Glomerular endothelial cell (primary cell): ENCODE data around the gene IL11RA. TPM values are rescaled to one million over a fixed set of nuclear protein-coding genes. Genes with fewer than 3 reads are reported as not detected.
"Not testable (repeated sequence)": the region's sequence is repeated elsewhere in the genome, so short reads cannot be mapped to it uniquely, and the experiment has no call there.

Experiments used
- DNase-seq: peaks from one replicate; pipeline ENCODE4 v3.0.0-alpha.2; 2011; ENCODE audit warnings: low read depth, low spot score; ENCODE audit errors: extremely low read depth
- total RNA-seq: library from RNA; depleted of rRNA; stranded (reverse); fragments of >200 nt; gene quantifications from 2 replicates; pipeline ENCODE4 v1.2.3, GENCODE V29; 2015

The IL11RA gene
- total RNA-seq, 1 donor from 2014 or later, result 9.3 TPM

DNA sequence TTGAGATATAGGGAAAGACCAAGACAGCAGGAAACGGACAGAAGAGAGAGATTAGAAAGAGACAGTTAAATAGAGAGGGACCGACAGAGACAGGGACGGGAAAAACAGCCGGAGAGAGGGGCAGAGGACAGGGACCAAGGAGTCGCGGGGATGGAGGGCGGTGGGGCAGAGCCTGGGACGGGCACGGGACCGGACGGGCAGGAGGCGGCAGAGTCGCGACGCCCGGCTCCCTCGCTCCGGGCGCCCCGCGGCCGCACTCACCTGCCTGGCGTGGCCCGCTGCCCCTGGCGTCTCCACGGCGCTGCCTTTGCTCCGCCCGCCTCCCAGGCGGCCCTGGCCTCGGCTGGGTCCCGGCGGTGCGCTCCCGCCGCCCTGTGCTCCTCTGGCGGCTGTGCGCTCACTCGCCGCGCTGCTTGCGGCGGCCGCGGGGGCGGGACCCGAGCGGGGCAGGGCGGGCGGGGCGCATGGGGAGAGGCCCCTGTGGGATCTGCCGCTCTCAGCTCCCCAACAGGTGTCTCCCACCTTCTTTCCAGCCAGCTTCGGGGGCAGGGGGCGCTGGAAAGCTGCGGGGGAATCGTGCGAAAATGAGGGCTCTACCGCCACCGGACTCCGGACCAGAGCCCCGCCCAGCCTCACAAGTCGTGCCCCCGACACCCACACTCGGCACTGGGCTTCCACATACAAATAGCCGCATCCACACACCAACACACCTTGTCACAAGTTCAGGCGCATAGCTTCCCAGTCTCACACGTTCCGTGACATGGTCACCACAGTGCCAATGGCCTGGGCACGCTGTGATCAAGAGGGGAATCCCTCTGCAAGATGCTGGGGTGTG lies 23.1 kb upstream of the IL11RA start, which contains the start of gene ARID3C:
ARID3C (minus strand) TSS at position 411 of the 835 bp plus-strand sequence. CDS start 1,052 bp downstream, outside the sequence.
- DNase-seq, result no peak

DNA sequence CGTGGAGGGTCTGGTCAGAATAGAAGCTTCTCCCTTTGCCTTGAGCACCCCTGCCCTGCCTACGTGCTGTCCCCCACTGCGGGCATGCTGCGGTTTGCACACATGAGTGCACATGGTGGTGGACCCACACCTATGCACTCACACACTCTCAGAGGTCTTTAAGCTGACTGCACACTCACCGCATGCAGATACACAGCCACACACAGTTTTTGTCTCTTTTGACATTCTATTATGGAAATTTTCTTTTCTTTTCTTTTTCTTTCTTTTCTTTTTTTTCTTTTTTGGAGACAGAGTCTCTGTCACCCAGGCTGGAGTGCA lies 22.5 kb upstream of the IL11RA start:
- no peak for DNase-seq

GRCh38 chr9:34630402-34631154 lies 21.4 kb upstream of the IL11RA start:
- DNase-seq, result no peak

GRCh38 chr9:34633166-34633565 lies 18.8 kb upstream of the IL11RA start:
- DNase-seq, result no peak

GRCh38 chr9:34633851-34634550 lies 18.0 kb upstream of the IL11RA start:
- DNase-seq, result no peak

GRCh38 chr9:34634551-34635248 lies 17.3 kb upstream of the IL11RA start:
- DNase-seq, result no peak

DNA sequence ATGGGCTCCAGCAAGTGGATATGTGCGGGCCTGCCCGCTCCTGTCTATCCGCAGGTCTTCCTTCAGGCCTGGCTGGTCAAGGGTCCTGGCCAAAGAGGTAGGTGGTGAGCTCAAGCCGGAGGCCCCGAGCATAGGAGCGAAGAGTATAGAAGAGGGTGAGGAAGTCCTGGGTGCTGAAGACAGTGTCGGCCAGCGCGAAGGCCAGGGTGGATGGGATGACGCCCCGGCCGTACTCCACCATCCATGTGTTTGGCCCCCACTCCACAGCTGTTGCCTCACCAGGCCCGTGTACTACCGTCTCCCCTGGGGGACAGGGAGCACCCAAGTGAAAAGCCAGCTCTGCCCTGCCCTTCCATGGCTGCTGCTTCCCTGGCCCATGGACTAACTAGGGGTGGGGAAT lies 16.4 kb upstream of the IL11RA start:
- no peak for DNase-seq

DNA sequence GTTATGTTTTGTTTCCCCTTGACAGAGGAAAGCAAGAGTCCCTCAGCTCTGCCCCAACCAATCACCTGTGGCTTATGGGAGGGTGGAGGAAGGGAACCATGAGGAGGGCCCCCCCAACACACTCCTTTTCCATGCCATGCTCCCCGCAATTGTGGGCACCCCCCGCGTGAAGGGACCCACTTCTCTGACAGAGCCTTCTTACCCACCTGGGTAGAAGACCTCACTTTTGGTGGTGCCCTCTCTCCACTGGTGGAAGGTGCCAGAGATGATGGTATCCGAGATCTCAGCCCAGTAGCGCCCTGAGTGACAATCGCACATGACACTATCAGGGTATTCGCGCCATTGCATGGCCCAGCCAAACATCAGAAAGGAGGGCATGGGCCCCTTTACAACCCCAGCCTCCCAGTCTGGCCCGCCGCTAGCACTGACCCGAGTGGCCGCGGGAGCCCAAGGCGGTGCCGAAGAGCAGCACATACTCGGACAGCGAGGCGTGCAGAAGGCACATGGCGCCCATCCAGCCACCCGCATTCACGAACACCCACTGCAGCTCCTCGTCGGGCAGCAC lies 15.1 kb upstream of the IL11RA start:
- no peak for DNase-seq

DNA sequence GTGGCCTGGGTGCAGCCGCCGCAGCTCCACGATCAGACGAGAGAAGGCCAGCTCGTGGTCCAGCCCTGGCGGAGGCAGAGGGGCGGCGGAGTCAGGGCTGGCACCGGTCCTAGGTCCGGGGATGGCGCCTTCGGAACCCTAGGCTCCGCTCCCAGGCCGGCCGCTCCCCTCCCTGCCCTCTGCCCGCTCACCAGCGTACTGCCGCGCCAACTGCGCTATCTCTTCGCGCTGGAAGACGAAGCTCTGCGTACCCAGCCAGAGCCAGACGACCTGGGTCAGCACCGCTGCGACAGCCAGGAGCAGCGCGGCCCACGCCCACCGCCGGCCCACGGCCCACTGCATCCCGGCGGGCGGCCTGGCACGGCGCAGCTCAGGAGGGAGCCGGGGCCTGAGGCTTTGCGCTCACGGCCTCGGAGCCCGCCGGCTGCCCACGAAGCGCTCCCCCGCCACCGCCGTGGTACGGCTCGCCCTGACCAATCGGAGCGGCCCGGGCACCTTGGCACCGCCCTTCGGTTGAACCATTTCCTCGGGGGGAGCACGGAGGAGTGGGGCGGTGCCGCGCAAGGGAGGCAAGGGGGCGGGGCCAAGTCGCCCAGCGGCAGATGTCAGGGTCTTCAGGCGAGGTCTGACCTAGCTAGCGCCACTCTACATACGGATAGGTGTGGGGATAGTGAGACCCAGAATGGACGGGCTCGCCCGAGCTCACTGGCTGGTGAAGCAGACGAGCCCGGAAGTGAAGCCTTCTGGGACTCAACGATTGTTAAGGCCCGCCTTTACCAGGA lies 14.4 kb upstream of the IL11RA start, which contains the start of gene SIGMAR1:
SIGMAR1 (minus strand) TSS at position 432 of the 782 bp plus-strand sequence; CDS start at position 342, 90 bp downstream.
- DNase-seq, result no peak

DNA sequence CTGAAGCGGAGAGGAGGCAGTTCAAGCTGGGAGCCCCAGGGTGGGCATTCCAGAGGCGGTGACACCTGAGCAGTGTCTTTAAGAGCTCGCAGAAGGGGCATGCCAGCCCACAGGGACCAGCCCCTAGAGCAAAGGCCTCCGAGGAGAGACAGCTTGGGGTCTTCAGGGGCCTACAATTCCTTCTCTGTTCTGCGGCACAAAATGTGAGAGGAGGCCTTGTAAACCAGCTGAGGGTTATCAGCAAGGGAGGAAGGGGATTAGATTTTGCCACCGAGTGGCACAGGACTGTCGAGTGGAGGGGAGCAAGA lies 13.9 kb upstream of the IL11RA start:
- no peak for DNase-seq

GRCh38 chr9:34639322-34639721 lies 12.7 kb upstream of the IL11RA start:
- not testable (repeated sequence) for DNase-seq

DNA sequence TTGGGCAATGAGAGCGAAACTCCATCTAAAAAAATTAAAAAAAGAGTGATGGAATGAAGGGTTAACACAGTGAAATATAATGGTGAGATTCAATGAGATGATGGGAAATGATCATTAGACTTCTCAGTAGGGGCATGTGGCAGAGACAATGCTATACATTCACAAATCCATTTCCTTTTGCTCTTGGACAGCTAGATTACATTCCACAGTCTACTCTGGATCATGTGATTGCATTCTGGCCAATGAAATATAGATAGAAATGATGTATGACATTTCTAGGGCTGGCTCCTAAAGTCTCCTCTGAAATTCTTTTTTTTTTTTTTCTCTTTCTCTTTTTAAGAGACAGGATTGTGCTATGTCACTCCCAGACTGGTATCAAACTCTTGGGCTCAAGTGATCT lies 9.3 kb upstream of the IL11RA start:
- DNase-seq, result no peak

DNA sequence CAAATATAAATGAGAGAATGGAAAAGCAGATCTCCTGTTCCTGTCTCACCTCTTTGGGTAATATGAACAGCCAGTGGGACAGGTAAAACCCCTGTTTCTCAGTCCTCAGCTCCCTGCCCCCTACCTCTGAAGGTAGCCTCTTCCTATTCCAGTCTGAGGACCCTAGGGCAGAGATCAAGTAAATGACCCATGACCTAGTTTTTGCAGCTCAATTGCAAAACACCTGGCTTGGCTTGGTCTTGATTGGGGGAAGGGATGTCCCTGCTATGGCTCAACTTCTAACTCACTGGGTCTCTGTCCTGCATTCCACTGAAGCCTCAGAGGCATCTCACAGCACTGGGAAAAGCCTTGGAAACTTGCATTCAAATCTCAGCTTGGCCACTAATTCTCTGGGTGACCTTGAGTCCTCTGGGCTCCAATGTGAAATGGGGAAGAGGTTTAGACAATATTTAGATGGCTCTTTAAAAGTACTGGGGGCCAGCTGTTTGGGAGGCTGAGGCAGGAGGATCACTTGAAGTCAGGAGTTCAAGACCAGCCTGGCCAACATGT lies 7.1 kb upstream of the IL11RA start:
- no peak for DNase-seq

DNA sequence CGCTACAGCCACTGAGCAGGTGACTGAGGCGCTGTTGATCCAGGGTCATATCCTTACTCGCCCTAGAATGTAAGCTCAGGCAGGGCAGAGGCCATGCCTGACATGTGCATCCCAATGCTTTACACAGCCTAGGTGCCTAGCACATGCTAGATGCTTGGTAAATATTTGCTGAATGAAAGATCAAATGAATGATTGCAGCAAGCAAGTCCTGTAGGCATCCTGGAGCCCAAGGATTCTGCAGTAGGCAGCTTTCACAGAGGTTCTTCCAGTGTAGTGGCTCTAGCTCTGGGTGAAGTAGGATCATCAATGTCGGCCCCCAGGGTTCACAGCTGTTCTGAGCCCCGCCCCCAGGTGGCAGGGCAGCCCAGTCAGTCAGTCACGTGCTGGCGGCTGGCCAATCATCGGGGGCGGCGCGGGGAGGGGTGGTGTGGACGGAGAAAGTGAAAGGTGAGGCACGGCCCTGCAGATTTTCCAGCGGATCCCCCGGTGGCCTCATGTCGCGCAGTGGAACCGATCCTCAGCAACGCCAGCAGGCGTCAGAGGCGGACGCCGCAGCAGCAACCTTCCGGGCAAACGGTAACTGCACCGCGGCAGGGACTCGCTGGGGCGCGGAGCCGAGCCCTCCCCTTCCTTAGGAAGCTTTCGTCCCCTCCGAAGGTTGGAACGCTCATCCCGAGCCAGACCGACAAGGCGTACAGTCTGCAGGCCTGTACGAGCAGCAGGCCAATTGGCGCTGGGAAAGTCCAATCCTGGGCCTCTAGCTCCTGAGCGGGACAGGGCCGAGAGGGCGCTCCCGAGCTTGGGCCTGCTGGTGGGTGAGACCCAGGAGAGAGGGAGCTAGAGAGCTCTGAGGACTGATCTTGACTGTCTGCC lies 5.5 kb upstream of the IL11RA start, which contains the start of gene GALT:
GALT (plus strand) TSS at position 465 of the 873 bp plus-strand sequence; CDS start at position 495, 30 bp downstream.
- DNase-seq, result no peak

GRCh38 chr9:34647084-34647403 lies 4.9 kb upstream of the IL11RA start:
- no peak for DNase-seq

DNA sequence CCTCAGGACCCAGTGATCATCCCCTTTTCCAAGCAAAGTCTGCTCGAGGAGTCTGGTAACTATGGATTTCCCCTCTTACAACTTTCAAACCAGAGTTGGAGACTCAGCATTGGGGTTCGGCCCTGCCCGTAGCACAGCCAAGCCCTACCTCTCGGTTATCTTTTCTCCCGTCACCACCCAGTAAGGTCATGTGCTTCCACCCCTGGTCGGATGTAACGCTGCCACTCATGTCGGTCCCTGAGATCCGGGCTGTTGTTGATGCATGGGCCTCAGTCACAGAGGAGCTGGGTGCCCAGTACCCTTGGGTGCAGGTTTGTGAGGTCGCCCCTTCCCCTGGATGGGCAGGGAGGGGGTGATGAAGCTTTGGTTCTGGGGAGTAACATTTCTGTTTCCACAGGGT lies 4.3 kb upstream of the IL11RA start:
- DNase-seq, result no peak

- DNase-seq, result no peak
Measured at GRCh38 chr9:34648673-34649072, 3.3 kb upstream of the IL11RA start.

DNA sequence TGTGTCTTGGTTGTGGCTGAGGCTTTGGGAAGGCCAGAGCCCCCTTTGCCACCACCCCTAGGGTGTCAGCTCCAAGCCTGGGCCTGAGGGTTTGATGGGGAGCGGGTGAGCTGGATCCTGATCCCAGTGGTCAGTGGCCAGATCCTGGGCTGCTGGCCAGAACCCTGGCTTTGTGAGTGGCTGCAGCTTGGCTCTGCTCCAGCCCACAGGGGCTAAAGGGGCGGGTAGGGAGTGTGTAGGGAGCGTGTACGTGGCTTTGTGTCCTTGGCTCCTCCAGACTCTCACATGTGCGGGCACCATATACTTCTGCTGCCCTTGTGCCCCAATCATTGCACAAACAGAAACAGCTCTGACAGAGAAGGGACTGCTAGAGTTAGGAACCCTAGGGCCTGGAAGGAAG lies 1.2 kb upstream of the IL11RA start:
- no peak for DNase-seq

DNA sequence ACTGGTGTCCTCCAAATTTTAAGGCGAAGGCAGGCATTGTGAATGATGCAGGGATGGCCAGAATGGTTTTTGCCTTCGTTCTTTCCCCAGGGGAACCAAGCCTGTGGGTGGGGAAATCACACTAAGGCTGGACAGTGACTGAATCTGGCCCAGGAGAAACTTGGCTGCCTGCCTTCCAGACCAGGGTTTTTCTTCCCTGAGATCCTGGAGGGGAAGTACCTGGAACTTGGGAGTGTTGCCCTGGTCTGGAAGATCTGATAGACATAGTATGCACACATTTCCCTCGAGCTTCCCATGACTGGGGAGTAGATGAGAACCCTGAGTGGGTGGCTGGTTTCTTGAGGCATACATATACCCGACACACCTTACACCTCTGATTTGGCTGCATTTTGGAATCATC lies 664 bp upstream of the IL11RA start:
- DNase-seq, result no peak
